SK-N-SH (cell line): Measurements from ENCODE around the gene POU5F2.
A peak's percentile ranks its signal among the peaks of the same experiment; 100 is the strongest.

Source experiments
- CTCF ChIP-seq: fragments of 200-600 bp; sonication (generic); IDR thresholded peaks from 2 replicates; pipeline ENCODE4 v1.6.1; 2017; ENCODE audit warnings: antibody characterized with exemption, mild to moderate bottlenecking, moderate library complexity
- EP300 ChIP-seq, 2 experiments: IDR thresholded peaks; 2 replicates each; pipeline versions ENCODE4 v1.4.0 to v1.6.1; 2012; ENCODE audit warnings: borderline replicate concordance in 1 of 2, low read depth in 1 of 2, low read length in 1 of 2
- EZH2phosphoT487 ChIP-seq: fragments of 200-600 bp; sonication (generic); IDR thresholded peaks from 2 replicates; pipeline ENCODE4 v1.6.1; 2017; ENCODE audit warnings: low read depth, mixed run types, mild to moderate bottlenecking, antibody characterized with exemption, moderate library complexity, borderline replicate concordance
- JUND ChIP-seq: IDR thresholded peaks from 2 replicates; pipeline ENCODE4 v1.4.0; 2012
- MXI1 ChIP-seq: IDR thresholded peaks from 2 replicates; pipeline ENCODE4 v1.6.1; 2012; ENCODE audit warnings: mild to moderate bottlenecking, low read depth, low read length, improper control_type of control experiment
- NFIC ChIP-seq: IDR thresholded peaks from 2 replicates; pipeline ENCODE4 v1.4.0; 2012; ENCODE audit warnings: borderline replicate concordance
- POLR2AphosphoS5 ChIP-seq: IDR thresholded peaks from 2 replicates; pipeline ENCODE4 v1.6.1; 2012; ENCODE audit warnings: low read depth, low read length
- RFX5 ChIP-seq: IDR thresholded peaks from 2 replicates; pipeline ENCODE4 v1.6.1; 2012; ENCODE audit warnings: mild to moderate bottlenecking, improper control_type of control experiment, low read length
- RXRA ChIP-seq: IDR thresholded peaks from 2 replicates; pipeline ENCODE4 v1.4.0; 2012; ENCODE audit warnings: low read depth, mild to moderate bottlenecking, borderline replicate concordance
- SMC3 ChIP-seq: IDR thresholded peaks from 2 replicates; pipeline ENCODE4 v1.6.1; 2012; ENCODE audit warnings: low read depth, low read length, improper control_type of control experiment

- TF ChIP-seq POLR2AphosphoS5 = no peak; the same call in 1 of the 2 replicates
- peak; percentile 42; the same call in 1 of the 2 replicates for TF ChIP-seq CTCF
- TF ChIP-seq EP300 (IDR thresholded peaks at IDR 0.05; ENCODE audit: borderline replicate concordance in 1 of 2, low read depth in 1 of 2, low read length in 1 of 2) = peak in 1 of 2 experiments; percentile 23; a peak in 1 of 4 replicates
- TF ChIP-seq NFIC = peak; percentile 19; the same call in 1 of the 2 replicates
- TF ChIP-seq EZH2phosphoT487 = no peak
- TF ChIP-seq JUND = peak; percentile 64
- no peak for TF ChIP-seq RXRA
- TF ChIP-seq MXI1 = no peak
- 0 out of 2 replicates have a peak, but pooled peaks have one; percentile 19 for TF ChIP-seq SMC3
- no peak for TF ChIP-seq RFX5
These were observed 48.0 kb upstream of the POU5F2 start for GRCh38 chr5:93789173-93790067.
